H1 (cell line): ENCODE measurements around the gene INSM1. TPM values are rescaled to one million over a fixed set of nuclear protein-coding genes. Genes with fewer than 3 reads are reported as not detected.

Experiments used
- ASH2L ChIP-seq: fragments of 200-600, 300-600 bp; sonication (generic); IDR thresholded peaks from one replicate; pipeline ENCODE4 v1.7.1; 2017; ENCODE audit warnings: low read length
- ATF3 ChIP-seq: IDR thresholded peaks from 2 replicates; pipeline ENCODE4 v1.6.1; 2011; ENCODE audit warnings: low read depth, mild to moderate bottlenecking, low read length; ENCODE audit not compliant: insufficient read depth
- BACH1 ChIP-seq: IDR thresholded peaks from 2 replicates; pipeline ENCODE4 v1.6.1; 2012; ENCODE audit warnings: low read length, improper control_type of control experiment
- BCL11A ChIP-seq, 2 experiments: IDR thresholded peaks; one replicate each; pipeline ENCODE4 v1.6.1; 2011; ENCODE audit warnings: low read depth in 2 of 2, low read length in 2 of 2, mild to moderate bottlenecking in 2 of 2
- BRCA1 ChIP-seq: IDR thresholded peaks from 2 replicates; pipeline ENCODE4 v1.6.1; 2012; ENCODE audit warnings: low read depth, low read length, improper control_type of control experiment
- CHD1 ChIP-seq: IDR thresholded peaks from 2 replicates; pipeline ENCODE4 v1.6.1; 2012; ENCODE audit warnings: low read depth, low read length, improper control_type of control experiment
- CHD2 ChIP-seq: IDR thresholded peaks from 2 replicates; pipeline ENCODE4 v1.6.1; 2012; ENCODE audit warnings: low read length, improper control_type of control experiment
- FOSL1 ChIP-seq: IDR thresholded peaks from 2 replicates; pipeline ENCODE4 v1.6.1; 2011; ENCODE audit warnings: mild to moderate bottlenecking, low read depth, low read length, moderate library complexity; ENCODE audit not compliant: insufficient read depth
- HDAC2 ChIP-seq, 2 experiments: fragments of 300-600 bp in 1 of 2; sonication (generic) in 1 of 2; IDR thresholded peaks; 2 replicates each; pipeline ENCODE4 v1.6.1; 2011 to 2012; ENCODE audit warnings: low read depth in 2 of 2, low read length in 2 of 2, mild to moderate bottlenecking in 2 of 2, moderate library complexity in 2 of 2, borderline replicate concordance in 1 of 2, inconsistent platforms in 1 of 2
- JUND ChIP-seq: IDR thresholded peaks from 2 replicates; pipeline ENCODE4 v1.6.1; 2011; ENCODE audit warnings: mild to moderate bottlenecking, improper control_type of control experiment, low read length
- KDM5A ChIP-seq: fragments of 200-600 bp; IDR thresholded peaks from 2 replicates; pipeline ENCODE4 v1.7.1; 2012; ENCODE audit warnings: mild to moderate bottlenecking, low read length, inconsistent platforms, mixed read lengths
- NANOG ChIP-seq: IDR thresholded peaks from 2 replicates; pipeline ENCODE4 v1.6.1; 2011; ENCODE audit warnings: low read length, low read depth, mild to moderate bottlenecking, inconsistent platforms; ENCODE audit not compliant: insufficient read depth, poor library complexity, severe bottlenecking
- RFX5 ChIP-seq: IDR thresholded peaks from 2 replicates; pipeline ENCODE4 v1.6.1; 2011; ENCODE audit warnings: low read depth, low read length, improper control_type of control experiment, borderline replicate concordance
- SP1 ChIP-seq: IDR thresholded peaks from 2 replicates; pipeline ENCODE4 v1.6.1; 2011; ENCODE audit warnings: low read depth, low read length
- SP2 ChIP-seq: IDR thresholded peaks from 2 replicates; pipeline ENCODE4 v1.6.1; 2012; ENCODE audit warnings: mild to moderate bottlenecking, low read length, inconsistent platforms
- TAF1 ChIP-seq: IDR thresholded peaks from 2 replicates; pipeline ENCODE4 v1.6.1; 2011; ENCODE audit warnings: mild to moderate bottlenecking, low read depth, low read length
- polyA plus RNA-seq, 7 experiments: library from polyadenylated mRNA; depleted of rRNA in 3 of 7; stranded (reverse) in 5 of 7; unstranded in 2 of 7; fragments of >200 nt in 5 of 7; fragments of 200-250 nt in 2 of 7; gene quantifications; 1 replicate in 5 of 7; 2 replicates in 1 of 7; 4 replicates in 1 of 7; pipeline versions ENCODE4 v1.2.1 to v1.2.3, GENCODE V29; 2011 to 2013; ENCODE audit warnings: missing spikeins in 2 of 7, mixed read lengths in 2 of 7
- total RNA-seq: library from RNA; stranded (reverse); fragmentation: NEBNext Ultra II Directional; extraction: Animal tissue kit (Norgen Biotek cat#: 25700); gene quantifications from 2 replicates; pipeline ENCODE4 v1.2.1, GENCODE V29; 2021

Gene INSM1
- total and polyA plus RNA-seq, 2 of the 8 experiments (the other 6 are each of a cell fraction or from before 2014, with no cell fraction given): 0.86 to 2.5 TPM

GRCh38 chr20:20371083-20371482 lies 3.2 kb downstream of the INSM1 start (continued):
- TF ChIP-seq CHD1 (no peak), FOSL1 (no peak), ASH2L (no peak), RFX5 (no peak), SP2 (no peak), JUND (no peak), BRCA1 (no peak), KDM5A (no peak), CHD2 (no peak), SP1 (no peak), BACH1 (no peak), BCL11A (IDR thresholded peaks at IDR 0.05; ENCODE audit: low read depth in 2 of 2, low read length in 2 of 2) (no peak), ATF3 (no peak), HDAC2 (IDR thresholded peaks at IDR 0.05; ENCODE audit: borderline replicate concordance in 1 of 2, low read depth in 2 of 2, low read length in 2 of 2) (no peak), NANOG (no peak), TAF1 (no peak)
- TF ChIP-seq, all 59 proteins: peak for 3
